LNCAP (cell line): ENCODE measurements around the gene ANGPTL7.

Experiments used
- TF ChIP-seq, protein P1 (sequence below): fragments of 450-650 bp; IDR thresholded peaks from 2 replicates; pipeline ENCODE4 v1.5.1; 2017; ENCODE audit warnings: mild to moderate bottlenecking

The ANGPTL7 gene

DNA sequence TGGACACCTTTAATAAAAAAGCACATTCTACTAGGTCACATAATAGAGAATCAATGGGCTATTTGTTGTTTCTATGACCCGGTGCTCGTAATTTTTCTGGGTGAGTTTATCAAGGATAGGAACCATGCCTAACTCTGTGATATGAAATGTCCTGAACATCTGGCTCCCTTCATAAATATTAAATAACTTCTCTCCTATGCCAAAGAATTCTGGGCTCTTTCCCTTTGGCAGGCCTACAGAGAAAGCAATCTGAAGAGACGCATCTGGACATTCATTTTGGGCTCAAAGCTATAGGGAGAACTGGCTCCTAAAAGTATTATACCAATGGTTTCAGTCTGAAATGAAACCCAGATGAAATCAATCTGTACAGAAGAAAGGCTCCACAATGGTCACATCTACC is 38.8 kb upstream of the ANGPTL7 start:
- TF ChIP-seq, protein P1, sequence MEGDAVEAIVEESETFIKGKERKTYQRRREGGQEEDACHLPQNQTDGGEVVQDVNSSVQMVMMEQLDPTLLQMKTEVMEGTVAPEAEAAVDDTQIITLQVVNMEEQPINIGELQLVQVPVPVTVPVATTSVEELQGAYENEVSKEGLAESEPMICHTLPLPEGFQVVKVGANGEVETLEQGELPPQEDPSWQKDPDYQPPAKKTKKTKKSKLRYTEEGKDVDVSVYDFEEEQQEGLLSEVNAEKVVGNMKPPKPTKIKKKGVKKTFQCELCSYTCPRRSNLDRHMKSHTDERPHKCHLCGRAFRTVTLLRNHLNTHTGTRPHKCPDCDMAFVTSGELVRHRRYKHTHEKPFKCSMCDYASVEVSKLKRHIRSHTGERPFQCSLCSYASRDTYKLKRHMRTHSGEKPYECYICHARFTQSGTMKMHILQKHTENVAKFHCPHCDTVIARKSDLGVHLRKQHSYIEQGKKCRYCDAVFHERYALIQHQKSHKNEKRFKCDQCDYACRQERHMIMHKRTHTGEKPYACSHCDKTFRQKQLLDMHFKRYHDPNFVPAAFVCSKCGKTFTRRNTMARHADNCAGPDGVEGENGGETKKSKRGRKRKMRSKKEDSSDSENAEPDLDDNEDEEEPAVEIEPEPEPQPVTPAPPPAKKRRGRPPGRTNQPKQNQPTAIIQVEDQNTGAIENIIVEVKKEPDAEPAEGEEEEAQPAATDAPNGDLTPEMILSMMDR = no peak

DNA sequence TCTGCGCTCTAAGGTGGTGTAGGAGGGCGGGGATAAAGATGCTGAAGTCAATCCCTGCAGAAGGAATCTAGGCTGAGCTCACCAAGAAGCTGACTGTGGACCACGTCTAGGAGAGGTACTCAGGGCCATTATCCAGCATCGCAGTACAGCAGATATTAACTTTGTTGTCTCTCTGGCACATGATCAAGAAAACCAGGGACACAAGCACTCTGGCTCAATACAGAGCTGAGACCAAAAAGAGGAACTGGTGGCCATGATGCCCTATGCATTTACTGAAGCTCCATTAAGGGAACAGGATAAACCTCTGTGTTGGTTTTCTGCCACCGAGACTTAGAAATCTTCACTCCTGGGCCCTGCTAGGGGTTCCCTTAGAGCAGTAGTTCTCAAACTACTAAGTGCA is 38.0 kb upstream of the ANGPTL7 start:
- TF ChIP-seq, protein P1 = no peak

DNA sequence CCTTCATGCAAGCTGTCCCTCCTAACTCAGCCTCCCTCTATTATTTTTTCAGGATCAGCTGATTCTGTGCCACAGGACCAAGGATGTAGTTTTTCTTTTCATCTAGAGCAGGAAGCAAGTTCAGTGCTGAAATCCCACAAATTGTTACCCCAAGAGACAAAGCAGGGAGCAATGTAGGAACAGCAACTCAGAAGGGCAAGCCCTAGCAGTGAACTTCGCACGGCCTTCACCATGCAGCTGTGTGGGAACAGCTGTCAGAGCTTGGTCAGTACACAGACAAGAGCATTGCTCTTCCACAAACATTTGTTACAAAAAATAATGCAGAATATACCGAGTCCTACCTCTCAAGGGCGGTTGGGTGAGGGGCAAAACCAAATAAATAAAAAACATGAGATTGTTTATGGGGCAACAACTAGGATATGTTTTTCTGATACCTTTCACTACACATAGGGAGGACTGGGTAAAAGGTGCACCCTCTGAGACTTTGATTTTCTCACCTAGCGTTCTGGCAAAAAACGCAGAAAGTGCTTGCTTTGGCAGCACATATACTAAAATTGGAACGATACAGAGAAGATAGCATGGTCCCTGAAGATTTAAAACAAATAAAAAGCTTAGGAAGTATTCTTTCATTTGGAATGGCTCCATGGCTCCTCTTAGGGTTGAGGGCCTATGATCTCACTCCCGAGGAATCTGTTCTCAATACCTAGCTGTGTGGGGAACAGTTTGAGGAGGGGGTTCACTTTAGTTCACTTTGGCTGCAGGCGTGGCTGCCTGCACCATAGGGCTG is 37.1 kb upstream of the ANGPTL7 start:
- TF ChIP-seq, protein P1 = no peak

DNA sequence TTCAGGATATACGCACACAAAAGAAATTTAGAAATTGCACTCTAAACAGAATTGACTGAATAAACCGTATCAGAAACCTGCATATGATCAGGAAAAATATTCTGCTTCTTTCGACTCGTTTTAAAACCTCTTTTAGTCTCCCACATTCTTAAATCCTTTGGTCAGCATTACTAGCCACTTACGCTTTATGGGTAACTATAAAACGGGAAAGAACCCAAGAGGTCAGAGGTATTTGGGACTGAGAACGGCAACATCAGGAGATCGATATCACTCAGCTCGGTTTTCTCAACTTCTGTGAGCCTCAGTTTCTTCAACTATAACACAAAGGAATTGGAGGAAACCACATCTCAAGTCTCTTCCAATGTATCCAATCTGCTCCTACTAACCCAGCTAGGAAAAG is 36.4 kb upstream of the ANGPTL7 start:
- TF ChIP-seq, protein P1 = no peak

DNA sequence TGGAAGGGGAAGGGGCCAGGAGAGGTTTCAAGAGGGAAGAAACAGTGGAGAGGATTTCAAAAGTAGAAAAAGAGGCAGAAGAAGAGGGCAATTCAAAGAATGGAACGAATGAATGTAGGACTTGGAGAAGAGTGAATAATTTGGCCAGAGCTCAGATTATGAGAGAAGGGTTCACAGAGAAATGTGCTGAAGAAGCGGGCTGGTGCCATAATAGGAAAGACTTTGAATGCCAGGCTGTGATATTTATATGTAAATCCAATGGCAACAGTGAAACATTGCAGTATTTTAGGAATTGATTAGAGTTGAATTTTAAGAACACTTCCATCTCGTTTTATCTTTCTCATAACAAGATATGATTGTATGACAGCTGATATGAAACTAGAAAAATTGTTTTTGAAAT is 36.0 kb upstream of the ANGPTL7 start:
- TF ChIP-seq, protein P1 = no peak

DNA sequence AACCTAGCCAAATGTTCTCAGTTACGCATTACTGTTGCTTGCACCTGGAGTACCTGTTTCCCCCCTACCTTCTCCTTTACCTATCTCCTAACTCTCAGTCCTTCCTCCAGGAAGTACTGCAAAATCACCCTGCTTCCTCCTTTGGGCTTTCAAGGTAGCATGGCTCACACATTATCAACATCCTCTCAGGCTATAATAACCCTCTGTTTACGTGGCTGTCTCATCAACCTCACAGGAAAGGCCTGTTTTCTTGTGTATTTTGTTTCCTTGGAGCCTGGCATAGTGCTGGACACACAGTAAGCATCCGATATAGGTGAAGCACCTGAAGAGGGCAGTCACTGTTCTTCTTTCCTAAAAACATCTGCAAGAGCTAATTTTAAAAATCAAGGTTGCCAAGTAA is 32.7 kb upstream of the ANGPTL7 start:
- TF ChIP-seq, protein P1 = no peak

DNA sequence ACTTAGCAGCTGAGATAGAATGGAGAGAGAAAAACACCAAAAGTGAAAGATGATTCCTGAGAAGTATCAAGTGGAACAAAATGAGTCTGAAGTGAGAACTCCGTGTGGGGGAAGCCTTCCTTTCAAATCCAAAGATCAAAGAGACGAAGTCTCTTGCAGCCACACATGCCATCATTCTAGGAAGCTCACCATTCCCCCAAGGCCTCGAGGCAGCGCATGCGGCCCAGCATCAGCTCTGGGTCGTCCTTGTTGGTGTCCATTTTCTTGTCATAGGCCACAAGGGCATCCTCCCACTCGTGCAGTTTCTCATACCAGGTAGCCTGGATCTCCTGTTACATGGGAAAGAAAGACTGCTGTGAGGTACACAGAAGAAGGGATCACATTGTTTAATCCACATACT is 32.2 kb upstream of the ANGPTL7 start:
- TF ChIP-seq, protein P1 = no peak

DNA sequence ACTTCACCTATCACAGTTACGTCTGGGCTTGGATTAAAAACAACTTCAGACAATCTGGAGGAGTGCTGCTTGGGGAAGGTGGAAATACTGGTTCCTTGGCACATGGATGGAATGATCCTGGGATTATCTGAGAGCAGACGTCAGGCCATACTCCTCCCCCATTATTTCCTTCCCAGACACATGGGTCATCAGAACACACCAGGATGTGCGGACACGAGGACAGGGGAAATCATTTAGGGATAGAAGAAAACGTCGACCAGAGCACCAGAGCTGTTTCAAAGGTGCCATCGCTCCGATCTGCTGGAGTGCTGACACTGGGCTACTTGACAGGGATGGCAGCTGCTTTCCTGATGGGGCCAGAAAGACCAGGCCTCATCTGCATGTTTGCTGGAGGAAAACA is 31.8 kb upstream of the ANGPTL7 start:
- TF ChIP-seq, protein P1 = no peak
